ENCODE data around the gene SUCO. TPM values are rescaled to one million over a fixed set of nuclear protein-coding genes. Genes with fewer than 3 reads are reported as not detected.
A peak's percentile ranks its signal among the peaks of the same experiment; 100 is the strongest.
"Not testable (repeated sequence)": the region's sequence is repeated elsewhere in the genome, so short reads cannot be mapped to it uniquely, and the experiment has no call there.

SUCO gene, protein sequence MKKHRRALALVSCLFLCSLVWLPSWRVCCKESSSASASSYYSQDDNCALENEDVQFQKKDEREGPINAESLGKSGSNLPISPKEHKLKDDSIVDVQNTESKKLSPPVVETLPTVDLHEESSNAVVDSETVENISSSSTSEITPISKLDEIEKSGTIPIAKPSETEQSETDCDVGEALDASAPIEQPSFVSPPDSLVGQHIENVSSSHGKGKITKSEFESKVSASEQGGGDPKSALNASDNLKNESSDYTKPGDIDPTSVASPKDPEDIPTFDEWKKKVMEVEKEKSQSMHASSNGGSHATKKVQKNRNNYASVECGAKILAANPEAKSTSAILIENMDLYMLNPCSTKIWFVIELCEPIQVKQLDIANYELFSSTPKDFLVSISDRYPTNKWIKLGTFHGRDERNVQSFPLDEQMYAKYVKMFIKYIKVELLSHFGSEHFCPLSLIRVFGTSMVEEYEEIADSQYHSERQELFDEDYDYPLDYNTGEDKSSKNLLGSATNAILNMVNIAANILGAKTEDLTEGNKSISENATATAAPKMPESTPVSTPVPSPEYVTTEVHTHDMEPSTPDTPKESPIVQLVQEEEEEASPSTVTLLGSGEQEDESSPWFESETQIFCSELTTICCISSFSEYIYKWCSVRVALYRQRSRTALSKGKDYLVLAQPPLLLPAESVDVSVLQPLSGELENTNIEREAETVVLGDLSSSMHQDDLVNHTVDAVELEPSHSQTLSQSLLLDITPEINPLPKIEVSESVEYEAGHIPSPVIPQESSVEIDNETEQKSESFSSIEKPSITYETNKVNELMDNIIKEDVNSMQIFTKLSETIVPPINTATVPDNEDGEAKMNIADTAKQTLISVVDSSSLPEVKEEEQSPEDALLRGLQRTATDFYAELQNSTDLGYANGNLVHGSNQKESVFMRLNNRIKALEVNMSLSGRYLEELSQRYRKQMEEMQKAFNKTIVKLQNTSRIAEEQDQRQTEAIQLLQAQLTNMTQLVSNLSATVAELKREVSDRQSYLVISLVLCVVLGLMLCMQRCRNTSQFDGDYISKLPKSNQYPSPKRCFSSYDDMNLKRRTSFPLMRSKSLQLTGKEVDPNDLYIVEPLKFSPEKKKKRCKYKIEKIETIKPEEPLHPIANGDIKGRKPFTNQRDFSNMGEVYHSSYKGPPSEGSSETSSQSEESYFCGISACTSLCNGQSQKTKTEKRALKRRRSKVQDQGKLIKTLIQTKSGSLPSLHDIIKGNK (N-terminal part only)
- total RNA-seq = 10 to 100 TPM; 18.8 to 20.6 TPM

- H3K27ac Mint-ChIP-seq = peak within 1 kb of the TSS; percentile 100
- no peaks in the 10 kb centered on the region for H3K36me3 Mint-ChIP-seq
- peaks cover 47% of the 10 kb centered on the region for H3K4me1 Mint-ChIP-seq (ENCODE audit: low read depth)
- DNase-seq = peak; percentile 100
- peaks cover 4% of the 10 kb centered on the region for H3K27me3 Mint-ChIP-seq
- intact Hi-C loops (cut with micrococcal nuclease) = loop anchor here (1.0 to 10.0 kb wide), 11 partner anchors 82 to 1622 kb away; partner anchors contain the start of genes METTL13, RABGAP1L, VAMP4 and ZBTB37
- H3K9me3 Mint-ChIP-seq = no peaks in the 10 kb centered on the region
- peak within 1 kb of the TSS; percentile 90 for H3K4me3 Mint-ChIP-seq
- POLR2A ChIA-PET = interaction anchor here (0.7 to 1.5 kb wide), 9 partner anchors 14 to 1335 kb away, joined by 3 to 5 read pairs (median 3); partner anchors contain the start of genes GAS5, PRRC2C and ZBTB37
- CTCF ChIA-PET = interaction anchor here (1.1 to 1.2 kb wide), 3 partner anchors 89 to 197 kb away, joined by 4 to 5 read pairs (median 5); partner anchors contain the start of gene PIGC
Observed at GRCh38 chr1:172532700-172533512, at the start of gene SUCO. SUCO (plus strand) TSS chr1:172533150; CDS start chr1:172533436, 286 bp downstream.

DNA sequence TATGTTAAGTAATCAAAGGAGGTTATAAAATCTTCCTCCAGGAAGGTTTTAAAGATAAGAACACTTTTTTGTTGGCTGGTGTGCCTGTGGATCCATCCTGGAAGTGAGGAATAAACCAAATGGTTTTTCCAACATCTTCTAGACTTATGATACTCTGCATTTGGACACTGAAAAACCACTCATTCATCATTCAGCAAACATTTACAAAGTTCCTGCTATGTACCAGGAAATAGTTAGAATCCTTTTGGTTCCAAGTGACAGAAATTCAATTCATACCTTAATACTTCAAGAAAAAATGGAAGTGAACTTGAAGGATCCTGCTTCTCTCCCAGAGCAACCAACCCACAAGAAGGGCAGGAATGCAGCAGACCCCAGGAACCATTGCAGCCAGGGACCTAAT lies 49.5 kb upstream of the SUCO start:
- ChIA-PET POLR2A (no interaction called here), CTCF (no interaction called here)
- H3K9me3 Mint-ChIP-seq = no peaks in the 10 kb centered on the region
- peaks cover 13% of the 10 kb centered on the region for H3K4me1 Mint-ChIP-seq (ENCODE audit: low read depth)
- no peaks in the 10 kb centered on the region for H3K36me3 Mint-ChIP-seq
- no peak overlapping the region for H3K4me3 Mint-ChIP-seq
- no peak for DNase-seq
- intact Hi-C loops (cut with micrococcal nuclease) = no loop called here
- H3K27me3 Mint-ChIP-seq = peaks cover 3% of the 10 kb centered on the region
- H3K27ac Mint-ChIP-seq = no peak overlapping the region

- CTCF ChIA-PET = no interaction called here
- POLR2A ChIA-PET = no interaction called here
- Mint-ChIP-seq H3K36me3 (no peaks in the 10 kb centered on the region), H3K9me3 (no peaks in the 10 kb centered on the region), H3K27ac (no peak overlapping the region), H3K4me1 (ENCODE audit: low read depth) (peaks cover 13% of the 10 kb centered on the region), H3K27me3 (peaks cover 3% of the 10 kb centered on the region), H3K4me3 (no peak overlapping the region)
- DNase-seq = no peak
- intact Hi-C loops (cut with micrococcal nuclease) = no loop called here
Observed at GRCh38 chr1:172484252-172484651, 48.7 kb upstream of the SUCO start.

- Mint-ChIP-seq H3K4me3 (no peak overlapping the region), H3K36me3 (no peaks in the 10 kb centered on the region), H3K9me3 (no peaks in the 10 kb centered on the region), H3K27me3 (no peaks in the 10 kb centered on the region), H3K4me1 (ENCODE audit: low read depth) (peaks cover 8% of the 10 kb centered on the region), H3K27ac (no peak overlapping the region)
- intact Hi-C loops (cut with micrococcal nuclease) = no loop called here
- DNase-seq = no peak
- CTCF ChIA-PET = no interaction called here
- POLR2A ChIA-PET = no interaction called here
Observed at GRCh38 chr1:172485626-172486025, 47.3 kb upstream of the SUCO start.

- CTCF ChIA-PET = interaction anchor here (0.6 to 0.8 kb wide), 2 partner anchors 10 to 50 kb away, joined by 3 read pairs; no protein-coding TSS in a partner anchor
- intact Hi-C loops (cut with micrococcal nuclease) = no loop called here
- DNase-seq = no peak
- H3K9me3 Mint-ChIP-seq = no peaks in the 10 kb centered on the region
- H3K27me3 Mint-ChIP-seq = no peaks in the 10 kb centered on the region
- no peak overlapping the region for H3K4me3 Mint-ChIP-seq
- H3K4me1 Mint-ChIP-seq (ENCODE audit: low read depth) = peaks cover 8% of the 10 kb centered on the region
- POLR2A ChIA-PET = no interaction called here
- no peaks in the 10 kb centered on the region for H3K36me3 Mint-ChIP-seq
- H3K27ac Mint-ChIP-seq = no peak overlapping the region
Observed at GRCh38 chr1:172486805-172487454, 46.0 kb upstream of the SUCO start.

DNA sequence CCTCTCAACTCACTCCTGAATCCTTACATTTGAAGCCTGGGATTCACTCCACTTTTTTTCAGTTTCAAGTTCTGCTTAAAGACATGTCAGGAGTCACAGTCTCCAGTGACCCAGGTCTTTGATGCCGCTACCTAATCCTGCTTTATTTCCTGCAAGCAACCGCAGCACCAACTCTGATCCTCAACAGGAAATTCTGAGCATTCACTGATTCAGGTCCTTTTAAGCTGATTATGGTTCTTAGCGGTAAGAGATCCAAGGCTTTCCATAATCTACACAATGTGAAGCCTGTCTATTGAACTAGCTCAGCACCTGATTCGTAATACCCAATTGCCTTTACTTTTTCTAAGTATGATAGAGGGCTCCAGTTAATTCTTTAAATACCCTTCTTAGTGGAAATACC lies 45.4 kb upstream of the SUCO start:
- no peak for DNase-seq
- Mint-ChIP-seq H3K27me3 (no peaks in the 10 kb centered on the region), H3K4me3 (no peak overlapping the region), H3K27ac (no peak overlapping the region), H3K9me3 (no peaks in the 10 kb centered on the region), H3K4me1 (ENCODE audit: low read depth) (peaks cover 8% of the 10 kb centered on the region), H3K36me3 (no peaks in the 10 kb centered on the region)
- intact Hi-C loops (cut with micrococcal nuclease) = no loop called here
- CTCF ChIA-PET = interaction anchor here (0.8 kb wide), 1 partner anchor 10 kb away, joined by 3 read pairs; no protein-coding TSS in a partner anchor
- POLR2A ChIA-PET = no interaction called here

DNA sequence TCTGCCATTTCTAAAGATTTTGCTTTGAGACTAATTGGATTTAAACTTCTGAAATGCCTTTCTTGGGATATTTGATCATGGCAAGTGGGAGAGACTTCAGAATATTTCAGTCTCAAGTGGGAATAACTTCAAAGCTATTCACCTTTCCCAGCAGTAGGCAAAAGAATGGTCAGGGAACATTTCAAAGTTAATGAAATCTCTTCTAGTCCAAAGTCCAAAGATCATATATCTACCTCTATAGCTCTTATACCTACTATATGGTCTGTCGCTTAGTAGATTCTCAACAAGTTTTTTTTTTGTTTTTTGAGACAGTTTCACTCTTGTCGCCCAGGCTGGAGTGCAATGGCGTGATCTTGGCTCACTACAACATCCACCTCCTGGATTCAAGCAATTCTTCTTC lies 44.6 kb upstream of the SUCO start:
- intact Hi-C loops (cut with micrococcal nuclease) = no loop called here
- H3K4me1 Mint-ChIP-seq (ENCODE audit: low read depth) = peaks cover 8% of the 10 kb centered on the region
- ChIA-PET POLR2A (no interaction called here), CTCF (no interaction called here)
- H3K36me3 Mint-ChIP-seq = no peaks in the 10 kb centered on the region
- H3K27me3 Mint-ChIP-seq = no peaks in the 10 kb centered on the region
- no peak overlapping the region for H3K27ac Mint-ChIP-seq
- DNase-seq = no peak
- H3K9me3 Mint-ChIP-seq = no peaks in the 10 kb centered on the region
- H3K4me3 Mint-ChIP-seq = no peak overlapping the region

DNA sequence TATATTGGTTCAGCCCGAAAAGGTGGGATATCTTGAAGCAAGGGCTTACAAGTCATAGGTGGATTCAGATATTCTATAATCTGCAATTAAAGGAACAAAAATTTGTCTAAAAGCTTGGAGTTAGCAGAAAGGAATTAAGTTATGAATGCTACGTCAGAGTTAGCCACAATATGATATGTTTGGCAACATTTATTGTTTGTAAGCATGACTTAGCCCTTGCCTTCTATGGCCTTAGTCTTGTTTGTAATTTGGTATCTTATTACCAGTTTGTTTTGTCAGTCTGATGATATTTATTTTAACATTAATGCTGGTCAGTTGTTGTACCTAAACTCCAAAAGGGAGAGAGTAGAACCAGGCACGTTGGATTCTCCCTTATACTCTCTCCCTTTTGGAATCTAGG lies 43.1 kb upstream of the SUCO start:
- ChIA-PET CTCF (no interaction called here), POLR2A (no interaction called here)
- H3K36me3 Mint-ChIP-seq = no peaks in the 10 kb centered on the region
- DNase-seq = no peak
- H3K4me3 Mint-ChIP-seq = no peak overlapping the region
- H3K4me1 Mint-ChIP-seq (ENCODE audit: low read depth) = peaks cover 6% of the 10 kb centered on the region
- H3K9me3 Mint-ChIP-seq = no peaks in the 10 kb centered on the region
- intact Hi-C loops (cut with micrococcal nuclease) = no loop called here
- no peak overlapping the region for H3K27ac Mint-ChIP-seq
- H3K27me3 Mint-ChIP-seq = no peaks in the 10 kb centered on the region

- DNase-seq = no peak
- Mint-ChIP-seq H3K4me3 (no peak overlapping the region), H3K4me1 (ENCODE audit: low read depth) (peaks cover 5% of the 10 kb centered on the region), H3K27ac (no peak overlapping the region), H3K36me3 (no peaks in the 10 kb centered on the region), H3K27me3 (no peaks in the 10 kb centered on the region), H3K9me3 (no peaks in the 10 kb centered on the region)
- ChIA-PET CTCF (no interaction called here), POLR2A (no interaction called here)
- intact Hi-C loops (cut with micrococcal nuclease) = no loop called here
Observed at GRCh38 chr1:172492421-172492820, 40.5 kb upstream of the SUCO start.

DNA sequence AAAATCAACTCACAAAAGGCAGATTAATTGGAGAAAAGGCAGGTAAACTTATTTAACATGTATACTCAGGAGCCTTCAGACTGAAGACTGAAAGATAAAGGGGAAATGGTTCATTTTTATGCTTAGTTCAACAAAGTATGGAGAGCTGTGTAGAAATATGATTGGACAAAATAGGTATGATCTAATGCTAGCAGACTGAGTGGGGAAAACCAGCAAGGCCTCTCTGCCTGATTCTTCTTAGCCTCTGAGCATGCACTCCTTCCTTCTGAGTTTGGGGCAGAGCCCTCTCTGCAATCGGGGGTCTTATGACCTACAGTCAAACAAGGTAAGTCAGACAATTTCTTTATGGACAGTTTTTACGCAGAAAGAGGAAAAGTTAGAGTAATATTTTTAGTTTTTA lies 38.8 kb upstream of the SUCO start:
- intact Hi-C loops (cut with micrococcal nuclease) = no loop called here
- Mint-ChIP-seq H3K36me3 (no peaks in the 10 kb centered on the region), H3K4me1 (ENCODE audit: low read depth) (no peaks in the 10 kb centered on the region), H3K4me3 (no peak overlapping the region), H3K27me3 (no peaks in the 10 kb centered on the region), H3K27ac (no peak overlapping the region), H3K9me3 (no peaks in the 10 kb centered on the region)
- no peak for DNase-seq
- CTCF ChIA-PET = no interaction called here
- POLR2A ChIA-PET = no interaction called here

GRCh38 chr1:172496127-172496526 lies 36.8 kb upstream of the SUCO start:
- H3K4me1 Mint-ChIP-seq (ENCODE audit: low read depth); POLR2A ChIA-PET; H3K4me3 Mint-ChIP-seq; H3K9me3 Mint-ChIP-seq; H3K36me3 Mint-ChIP-seq; intact Hi-C loops (cut with micrococcal nuclease); CTCF ChIA-PET; DNase-seq; H3K27ac Mint-ChIP-seq; H3K27me3 Mint-ChIP-seq: not testable (repeated sequence)
